Suprapubic skin (tissue), 4 donors: ENCODE results near the gene VCAN. TPM values are rescaled to one million over a fixed set of nuclear protein-coding genes. Genes with fewer than 3 reads are reported as not detected.

Experiments used
- DNase-seq, 2 donors: peaks; one replicate each; pipeline ENCODE4 v3.0.0-alpha.2; 2019; ENCODE audit warnings: low spot score in 2 of 2
- H3K27ac ChIP-seq: fragments of 200-600 bp; sonication (generic); one replicate; pipeline ENCODE4 v1.5.1; 2019
- H3K27me3 ChIP-seq: fragments of 200-600 bp; sonication (generic); one replicate; pipeline ENCODE4 v1.5.1; 2019
- H3K36me3 ChIP-seq: fragments of 200-600 bp; sonication (generic); one replicate; pipeline ENCODE4 v1.5.1; 2019
- H3K4me1 ChIP-seq: fragments of 200-600 bp; sonication (generic); one replicate; pipeline ENCODE4 v1.5.1; 2019
- H3K4me3 ChIP-seq: fragments of 200-600 bp; sonication (generic); one replicate; pipeline ENCODE4 v1.5.1; 2019; ENCODE audit warnings: mild to moderate bottlenecking
- H3K9me3 ChIP-seq: fragments of 200-600 bp; sonication (generic); one replicate; pipeline ENCODE4 v1.5.1; 2019
- CTCF ChIP-seq, 2 donors: fragments of 200-600 bp in 1 of 2; fragments of 450-650 bp in 1 of 2; sonication (generic) in 1 of 2; IDR thresholded peaks; one replicate each; pipeline ENCODE4 v1.5.1; 2016 to 2019; ENCODE audit warnings: antibody characterized with exemption in 2 of 2, mild to moderate bottlenecking in 1 of 2, moderate library complexity in 1 of 2
- EP300 ChIP-seq: sonication (generic); formaldehyde crosslinking; IDR thresholded peaks from one replicate; pipeline ENCODE4 v1.6.1; 2017; ENCODE audit warnings: antibody characterized with exemption
- POLR2A ChIP-seq, 2 donors: fragments of 450-650 bp; IDR thresholded peaks; one replicate each; pipeline ENCODE4 v1.6.1; 2017; ENCODE audit warnings: antibody characterized with exemption in 2 of 2, mild to moderate bottlenecking in 2 of 2, moderate library complexity in 2 of 2
- POLR2AphosphoS5 ChIP-seq, 3 donors: sonication (generic); formaldehyde crosslinking; IDR thresholded peaks; one replicate each; pipeline ENCODE4 v1.6.1; 2017; ENCODE audit warnings: antibody characterized with exemption in 3 of 3
- WGBS: methylation state at CpG from one replicate; pipeline ENCODE4 v1.1.5; 2018; 5-methylcytosine and 5-hydroxymethylcytosine counted together
- total RNA-seq, 4 donors: library from RNA; depleted of rRNA; stranded (reverse); fragments of >200 nt; gene quantifications; one replicate each; pipeline ENCODE4 v1.1.0, GENCODE V29; 2016

VCAN gene
- total RNA-seq, 4 donors from 2014 or later, result 22.8 to 30.3 (median 24.0) TPM

- DNase-seq, result no peak
Observed at GRCh38 chr5:83527722-83528438, 56.3 kb downstream of the VCAN start.

GRCh38 chr5:83528439-83528769 is 56.9 kb downstream of the VCAN start:
- Histone ChIP-seq H3K4me3 (no peak overlapping the region), H3K9me3 (no peaks in the 10 kb centered on the region), H3K27ac (no peak overlapping the region), H3K36me3 (no peaks in the 10 kb centered on the region), H3K4me1 (no peaks in the 10 kb centered on the region), H3K27me3 (no peaks in the 10 kb centered on the region)
- 73% methylated on average over 2 of the region's 2 CpGs for WGBS
- no peak for DNase-seq
- TF ChIP-seq POLR2A (IDR thresholded peaks at IDR 0.05), result no peak
- TF ChIP-seq EP300, result no peak
- TF ChIP-seq CTCF (IDR thresholded peaks at IDR 0.05), result no peak
- no peak for TF ChIP-seq POLR2AphosphoS5 (IDR thresholded peaks at IDR 0.05)

More at GRCh38 chr5:83527722-83528438, 56.3 kb downstream of the VCAN start:
- TF ChIP-seq POLR2AphosphoS5 (IDR thresholded peaks at IDR 0.05) (no peak), POLR2A (IDR thresholded peaks at IDR 0.05) (no peak), CTCF (IDR thresholded peaks at IDR 0.05) (no peak), EP300 (no peak)
- Histone ChIP-seq H3K9me3 (no peaks in the 10 kb centered on the region), H3K27ac (no peak overlapping the region), H3K27me3 (no peaks in the 10 kb centered on the region), H3K36me3 (no peaks in the 10 kb centered on the region), H3K4me3 (no peak overlapping the region), H3K4me1 (no peaks in the 10 kb centered on the region)
- WGBS, result 80% methylated on average over 4 of the region's 4 CpGs

GRCh38 chr5:83530193-83530592 is 58.6 kb downstream of the VCAN start:
- TF ChIP-seq EP300, result no peak
- TF ChIP-seq CTCF (IDR thresholded peaks at IDR 0.05), result no peak
- TF ChIP-seq POLR2A (IDR thresholded peaks at IDR 0.05), result no peak
- TF ChIP-seq POLR2AphosphoS5 (IDR thresholded peaks at IDR 0.05), result no peak
- WGBS, result 51% methylated on average over 2 of the region's 2 CpGs
- Histone ChIP-seq H3K9me3 (no peaks in the 10 kb centered on the region), H3K27me3 (no peaks in the 10 kb centered on the region), H3K36me3 (no peaks in the 10 kb centered on the region), H3K27ac (no peak overlapping the region), H3K4me3 (no peak overlapping the region), H3K4me1 (no peaks in the 10 kb centered on the region)
- no peak for DNase-seq

GRCh38 chr5:83531661-83532060 is 60.1 kb downstream of the VCAN start:
- Histone ChIP-seq H3K9me3 (no peaks in the 10 kb centered on the region), H3K4me3 (no peak overlapping the region), H3K36me3 (no peaks in the 10 kb centered on the region), H3K4me1 (no peaks in the 10 kb centered on the region), H3K27ac (no peak overlapping the region), H3K27me3 (no peaks in the 10 kb centered on the region)
- TF ChIP-seq POLR2AphosphoS5 (IDR thresholded peaks at IDR 0.05) (no peak), EP300 (no peak), CTCF (IDR thresholded peaks at IDR 0.05) (no peak), POLR2A (IDR thresholded peaks at IDR 0.05) (no peak)
- DNase-seq, result no peak
- 78% methylated on average over 1 of the region's 1 CpG for WGBS

DNA sequence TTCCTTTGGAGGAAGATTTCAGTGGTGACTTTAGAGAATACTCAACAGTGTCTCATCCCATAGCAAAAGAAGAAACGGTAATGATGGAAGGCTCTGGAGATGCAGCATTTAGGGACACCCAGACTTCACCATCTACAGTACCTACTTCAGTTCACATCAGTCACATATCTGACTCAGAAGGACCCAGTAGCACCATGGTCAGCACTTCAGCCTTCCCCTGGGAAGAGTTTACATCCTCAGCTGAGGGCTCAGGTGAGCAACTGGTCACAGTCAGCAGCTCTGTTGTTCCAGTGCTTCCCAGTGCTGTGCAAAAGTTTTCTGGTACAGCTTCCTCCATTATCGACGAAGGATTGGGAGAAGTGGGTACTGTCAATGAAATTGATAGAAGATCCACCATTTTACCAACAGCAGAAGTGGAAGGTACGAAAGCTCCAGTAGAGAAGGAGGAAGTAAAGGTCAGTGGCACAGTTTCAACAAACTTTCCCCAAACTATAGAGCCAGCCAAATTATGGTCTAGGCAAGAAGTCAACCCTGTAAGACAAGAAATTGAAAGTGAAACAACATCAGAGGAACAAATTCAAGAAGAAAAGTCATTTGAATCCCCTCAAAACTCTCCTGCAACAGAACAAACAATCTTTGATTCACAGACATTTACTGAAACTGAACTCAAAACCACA is 67.4 kb downstream of the VCAN start:
- Histone ChIP-seq H3K27me3 (no peaks in the 10 kb centered on the region), H3K9me3 (no peaks in the 10 kb centered on the region), H3K27ac (no peak overlapping the region), H3K4me3 (no peak overlapping the region), H3K36me3 (no peaks in the 10 kb centered on the region), H3K4me1 (no peaks in the 10 kb centered on the region)
- TF ChIP-seq POLR2A (IDR thresholded peaks at IDR 0.05) (no peak), EP300 (no peak), CTCF (IDR thresholded peaks at IDR 0.05) (no peak), POLR2AphosphoS5 (IDR thresholded peaks at IDR 0.05) (no peak)
- DNase-seq, result no peak
- 94% methylated on average over 4 of the region's 4 CpGs for WGBS
